Stimulated activated CD4-positive, alpha-beta T cell treated with anti-CD3 and anti-CD28 coated beads, TNF-alpha, amount 100 ng/mL, for 24 hours (primary cell): ENCODE results near the gene CDC42SE2.
"Not testable (repeated sequence)": the region's sequence is repeated elsewhere in the genome, so short reads cannot be mapped to it uniquely, and the experiment has no call there.

Experiments used
- DNase-seq, 3 experiments: peaks; one replicate each; pipeline ENCODE4 v3.0.0-alpha.2; 2020; ENCODE audit warnings: low read depth in 3 of 3

Gene CDC42SE2

GRCh38 chr5:131250751-131251475, 12.9 kb upstream of the CDC42SE2 start:
- no peak for DNase-seq

- peak in 2 of 3 experiments; percentile 59 to 72 for DNase-seq
These were observed 11.1 kb upstream of the CDC42SE2 start for GRCh38 chr5:131252824-131253171.

GRCh38 chr5:131254025-131254424, 9.8 kb upstream of the CDC42SE2 start:
- not testable (repeated sequence) for DNase-seq

GRCh38 chr5:131254741-131255140, 9.1 kb upstream of the CDC42SE2 start:
- DNase-seq, result no peak

GRCh38 chr5:131256507-131256823, 7.4 kb upstream of the CDC42SE2 start:
- no peak for DNase-seq

GRCh38 chr5:131258733-131259132, 5.1 kb upstream of the CDC42SE2 start:
- DNase-seq, result no peak

GRCh38 chr5:131259326-131259725, 4.5 kb upstream of the CDC42SE2 start:
- DNase-seq, result no peak

GRCh38 chr5:131260895-131261294, 3.0 kb upstream of the CDC42SE2 start:
- DNase-seq, result no peak

GRCh38 chr5:131261483-131261882, 2.4 kb upstream of the CDC42SE2 start:
- no peak for DNase-seq

GRCh38 chr5:131262953-131263541, 806 bp upstream of the CDC42SE2 start:
- no peak for DNase-seq

GRCh38 chr5:131264451-131265099, 722 bp downstream of the CDC42SE2 start:
- DNase-seq, result peak in 1 of 3 experiments; percentile 38

- DNase-seq, result no peak
These were observed 1.5 kb downstream of the CDC42SE2 start for GRCh38 chr5:131265311-131265803.

GRCh38 chr5:131266370-131267060, 2.7 kb downstream of the CDC42SE2 start:
- peak in 1 of 3 experiments; percentile 38 for DNase-seq

- DNase-seq, result no peak
These were observed 5.0 kb downstream of the CDC42SE2 start for GRCh38 chr5:131268758-131269370.

- DNase-seq, result no peak
These were observed 7.0 kb downstream of the CDC42SE2 start for GRCh38 chr5:131270809-131271208.

GRCh38 chr5:131271888-131272287, 8.0 kb downstream of the CDC42SE2 start:
- not testable (repeated sequence) for DNase-seq

GRCh38 chr5:131272307-131272706, 8.5 kb downstream of the CDC42SE2 start:
- no peak for DNase-seq

- DNase-seq, result no peak
These were observed 8.9 kb downstream of the CDC42SE2 start for GRCh38 chr5:131272724-131273123.

- DNase-seq, result no peak
These were observed 10.6 kb downstream of the CDC42SE2 start for GRCh38 chr5:131274326-131275063.

GRCh38 chr5:131276072-131276471, 12.2 kb downstream of the CDC42SE2 start:
- DNase-seq, result no peak

GRCh38 chr5:131277447-131277846, 13.6 kb downstream of the CDC42SE2 start:
- DNase-seq, result no peak
